T-cell (primary cell): ENCODE results near the gene TIPRL. TPM values are rescaled to one million over a fixed set of nuclear protein-coding genes. Genes with fewer than 3 reads are reported as not detected.

Experiments
- ATAC-seq, 4 experiments: fragments of 200-7000 bp in 3 of 4; fragments of 150-1000 bp in 1 of 4; cut with Tn5 transposase; replicated peaks in 1 of 4; 1 replicate in 3 of 4; 2 replicates in 1 of 4; pipeline ENCODE4 v1.10.0; 2021; ENCODE audit warnings: moderate library complexity in 3 of 4, mild to moderate bottlenecking in 2 of 4, moderate number of reproducible peaks in 1 of 4
- CTCF ChIA-PET, 2 donors: fragments of 300-600 bp; sonication (Branson Sonifier 250); formaldehyde crosslinking; loops; one replicate each; lab custom pipeline; 2022; ENCODE audit warnings: antibody characterized with exemption in 2 of 2; lab: Charles Lee
- POLR2A ChIA-PET, 2 donors: fragments of 300-600 bp; sonication (Branson Sonifier 250); formaldehyde crosslinking; loops; one replicate each; lab custom pipeline; 2022; ENCODE audit warnings: antibody characterized with exemption in 2 of 2; lab: Charles Lee
- DNase-seq, 35 experiments: peaks; one replicate each; pipeline versions ENCODE4 v3.0.0 to v3.0.0-alpha.2; 2013 to 2023
- H3K27ac ChIP-seq: one replicate; pipeline ENCODE4 v1.5.1; 2013; ENCODE audit warnings: low read length
- H3K27me3 ChIP-seq, 2 experiments: replicated peaks in 1 of 2; 1 replicate in 1 of 2; 2 replicates in 1 of 2; pipeline versions ENCODE4 v1.6.1 to v1.7.0; 2013; ENCODE audit warnings: low read length in 1 of 2, mixed read lengths in 1 of 2; ENCODE audit not compliant: control insufficient read depth in 2 of 2, insufficient read depth in 2 of 2; ENCODE audit errors: extremely low read depth in 1 of 2
- H3K36me3 ChIP-seq, 2 donors: 1 replicate in 1 of 2; 2 replicates in 1 of 2; pipeline versions ENCODE4 v1.6.1 to v1.7.0; 2013; ENCODE audit warnings: low read length in 1 of 2; ENCODE audit not compliant: control insufficient read depth in 2 of 2, insufficient read depth in 1 of 2; ENCODE audit errors: extremely low read depth in 1 of 2
- H3K4me1 ChIP-seq, 2 experiments: 1 replicate in 1 of 2; 2 replicates in 1 of 2; pipeline versions ENCODE4 v1.6.1 to v1.7.0; 2013; ENCODE audit warnings: low read length in 2 of 2, mixed read lengths in 1 of 2; ENCODE audit not compliant: insufficient read depth in 2 of 2, control insufficient read depth in 1 of 2; ENCODE audit errors: extremely low read depth in 1 of 2
- H3K4me3 ChIP-seq, 2 donors: 1 replicate in 1 of 2; 2 replicates in 1 of 2; pipeline versions ENCODE4 v1.5.1 to v1.7.0; 2013; ENCODE audit warnings: mild to moderate bottlenecking in 2 of 2, low read length in 1 of 2, moderate library complexity in 1 of 2; ENCODE audit not compliant: control insufficient read depth in 1 of 2; ENCODE audit errors: extremely low read depth in 1 of 2
- H3K9me3 ChIP-seq: 2 replicates; pipeline ENCODE4 v1.7.0; 2013
- H3K27ac Mint-ChIP-seq, 2 donors: one replicate each; pipeline ENCODE4 v1.8.0; 2020 to 2021; ENCODE audit warnings: mild to moderate bottlenecking in 2 of 2, mixed read lengths in 2 of 2
- H3K27me3 Mint-ChIP-seq, 2 donors: one replicate each; pipeline ENCODE4 v1.8.0; 2021 to 2022; ENCODE audit warnings: mixed read lengths in 2 of 2
- H3K36me3 Mint-ChIP-seq: one replicate; pipeline ENCODE4 v1.8.0; 2021; ENCODE audit warnings: mixed read lengths
- H3K4me1 Mint-ChIP-seq, 3 donors: one replicate each; pipeline ENCODE4 v1.8.0; 2020 to 2022; ENCODE audit warnings: mixed read lengths in 3 of 3, mild to moderate bottlenecking in 1 of 3
- H3K4me3 Mint-ChIP-seq, 3 donors: one replicate each; pipeline ENCODE4 v1.8.0; 2020 to 2022; ENCODE audit warnings: mild to moderate bottlenecking in 3 of 3, mixed read lengths in 3 of 3, moderate library complexity in 3 of 3
- H3K9me3 Mint-ChIP-seq, 3 donors: one replicate each; pipeline ENCODE4 v1.8.0; 2020 to 2022; ENCODE audit warnings: mixed read lengths in 3 of 3
- WGBS: methylation state at CpG from one replicate; pipeline ENCODE4 v1.1.5; 2013; ENCODE audit warnings: missing lambda C conversion rate; ENCODE audit not compliant: insufficient coverage; 5-methylcytosine and 5-hydroxymethylcytosine counted together
- total RNA-seq, 35 experiments: library from RNA in 6 of 35; stranded (reverse) in 6 of 35; fragments of 120-200 nt in 1 of 35; gene quantifications; one replicate each; pipeline versions ENCODE4 v1.2.1 to v1.2.4 and lab custom pipeline; 2013 to 2026

The TIPRL gene
- total RNA-seq, 5 donors from 2014 or later (not counting 1 experiment from before 2014, with no cell fraction given) = 13.8 to 26.6 (median 22.3) TPM

DNA sequence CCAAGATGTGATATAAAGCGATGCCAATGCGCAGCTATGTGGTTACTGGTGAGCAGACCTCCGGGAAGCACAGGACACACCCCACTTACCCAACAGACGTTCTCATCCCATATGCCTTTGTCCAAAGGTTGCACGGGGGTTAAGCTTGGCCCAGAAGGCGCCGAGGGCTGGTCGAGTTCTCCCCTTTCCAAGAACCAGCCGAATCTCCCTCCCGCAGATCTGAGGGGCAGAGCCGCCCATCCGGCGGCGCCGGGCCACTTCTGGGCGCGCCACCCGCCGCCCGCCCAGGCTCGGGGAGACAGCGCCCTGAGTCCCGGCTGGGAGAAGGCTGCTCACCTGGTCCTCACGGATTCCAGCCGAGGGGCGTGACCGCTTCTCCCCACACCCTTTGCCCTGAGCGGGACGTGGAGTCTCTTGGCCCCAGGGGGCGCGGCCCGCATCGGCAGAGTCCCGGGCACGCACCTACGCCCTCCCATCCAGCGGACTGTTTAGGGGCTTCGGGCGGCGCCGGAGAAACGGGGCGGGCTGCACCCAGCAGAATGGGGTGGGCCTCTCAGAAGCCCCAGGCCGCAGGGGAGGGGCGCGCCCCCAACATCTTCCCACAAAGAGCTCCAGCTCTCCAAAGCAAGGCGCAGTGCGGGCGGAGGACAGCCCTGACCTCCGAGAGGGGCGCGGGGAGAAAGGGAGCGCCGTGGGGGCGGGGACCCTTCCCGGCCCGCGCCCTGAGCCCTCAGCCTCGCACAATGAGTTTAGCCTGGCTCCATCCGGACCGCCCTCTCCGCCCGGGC lies 42.6 kb upstream of the TIPRL start:
- Mint-ChIP-seq H3K36me3 (no peaks in the 10 kb centered on the region), H3K27me3 (peaks cover 32 to 41% of the 10 kb centered on the region in 2 donors), H3K4me1 (peaks cover 18 to 22% (median 22%) of the 10 kb centered on the region in 3 donors), H3K9me3 (no peaks in the 10 kb centered on the region), H3K27ac (peak overlapping the region in 1 of 2 donors; percentile 16), H3K4me3 (peak overlapping the region; percentile 78 to 97 (median 83))
- DNase-seq (peak in 3 of 35 experiments; percentile 5 to 20 (median 13)), ATAC-seq (peak; percentile 46 to 64 (median 58))
- Histone ChIP-seq H3K4me1 (peaks cover 4 to 21% of the 10 kb centered on the region in 2 experiments), H3K36me3 (no peaks in the 10 kb centered on the region), H3K27ac (no peak overlapping the region), H3K27me3 (peaks cover 15 to 26% of the 10 kb centered on the region in 2 experiments), H3K4me3 (peak overlapping the region; percentile 60 to 70), H3K9me3 (no peaks in the 10 kb centered on the region)
- CTCF ChIA-PET = interaction anchor here (0.5 to 1.0 kb wide), 3 partner anchors 10 to 750 kb away, joined by 3 to 4 read pairs (median 3); no protein-coding TSS in a partner anchor
- POLR2A ChIA-PET = no interaction called here
- under 1% methylated on average over 57 of the region's 63 CpGs for WGBS

DNA sequence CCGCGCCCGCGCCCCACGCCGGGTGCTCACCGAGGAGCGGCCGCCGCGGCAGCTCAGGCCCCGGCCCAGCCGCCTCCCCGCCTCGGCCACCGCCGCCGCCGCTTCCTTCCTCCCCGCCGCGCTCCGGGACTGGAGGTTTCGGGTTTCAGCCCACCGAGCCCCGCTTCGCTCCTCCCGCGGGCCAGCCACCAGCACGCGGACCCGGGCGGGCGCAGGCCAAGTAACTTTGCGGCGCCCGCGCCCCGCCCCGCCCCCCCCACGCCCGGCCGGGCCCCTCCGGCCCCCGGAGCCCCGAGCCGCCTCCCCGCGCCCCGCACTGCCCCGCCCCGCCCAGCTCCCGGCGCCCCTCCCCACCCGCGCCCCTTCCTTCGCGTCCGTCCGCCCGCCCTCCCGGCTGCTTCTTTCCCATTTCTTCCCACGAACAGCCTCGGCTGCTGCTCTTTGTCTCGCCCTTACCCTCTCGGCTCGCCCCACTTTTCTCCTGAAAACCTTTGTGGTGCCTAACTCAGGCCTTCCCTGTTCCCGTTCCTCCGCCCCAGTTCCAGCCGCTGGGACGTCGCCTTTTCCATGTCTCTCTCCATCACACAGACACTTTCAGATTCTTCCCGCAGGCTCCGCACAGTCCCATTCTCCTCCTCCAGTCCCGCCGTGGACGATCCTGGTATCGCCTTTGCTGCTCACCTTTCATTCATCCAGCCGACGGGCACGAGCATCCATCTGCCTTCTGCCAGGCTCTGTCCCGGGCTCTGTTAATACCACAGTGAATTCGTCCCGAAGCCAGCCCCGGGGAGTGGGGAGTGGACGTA lies 41.9 kb upstream of the TIPRL start, which contains the start of gene GPR161:
TSS of gene GPR161 (minus strand) at position 222 of the 806 bp plus-strand sequence. CDS start 32,080 bp downstream, outside the sequence.
- ATAC-seq (peak; percentile 37 to 75 (median 59)), DNase-seq (peak in 12 of 35 experiments; percentile 4 to 34 (median 19))
- POLR2A ChIA-PET = no interaction called here
- peaks cover 26 to 33% of the 10 kb centered on the region in 2 donors for H3K27me3 Mint-ChIP-seq
- H3K36me3 Mint-ChIP-seq = no peaks in the 10 kb centered on the region
- Histone ChIP-seq H3K4me1 (peaks cover 4 to 21% of the 10 kb centered on the region in 2 experiments), H3K4me3 (peak within 1 kb of the TSS; percentile 60 to 70), H3K9me3 (no peaks in the 10 kb centered on the region), H3K27ac (no peak within 1 kb of the TSS), H3K36me3 (no peaks in the 10 kb centered on the region), H3K27me3 (peaks cover 15 to 29% of the 10 kb centered on the region in 2 experiments)
- peak within 1 kb of the TSS; percentile 87 to 97 (median 87) for H3K4me3 Mint-ChIP-seq
- H3K27ac Mint-ChIP-seq = peak within 1 kb of the TSS; percentile 5 to 16
- CTCF ChIA-PET = interaction anchor here (0.6 to 1.0 kb wide), 3 partner anchors 9 to 749 kb away, joined by 3 read pairs; no protein-coding TSS in a partner anchor
- peaks cover 18 to 22% (median 22%) of the 10 kb centered on the region in 3 donors for H3K4me1 Mint-ChIP-seq
- H3K9me3 Mint-ChIP-seq = no peaks in the 10 kb centered on the region
- 4% methylated on average over 54 of the region's 86 CpGs for WGBS

DNA sequence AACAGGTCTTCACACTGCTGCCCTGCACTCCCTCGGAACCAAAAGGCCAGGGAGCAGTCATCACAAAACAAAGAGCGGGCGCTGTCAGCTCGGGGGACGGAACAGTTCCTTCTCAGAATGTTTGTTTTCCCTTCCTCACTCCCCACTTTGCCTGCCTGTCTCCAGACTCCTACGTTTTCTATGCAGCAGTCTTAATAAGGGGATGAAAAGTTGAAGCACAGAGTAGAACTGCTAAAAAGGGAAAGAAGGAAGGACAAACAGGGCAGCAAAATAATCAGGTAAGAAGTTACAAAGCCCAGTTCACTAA lies 41.3 kb upstream of the TIPRL start:
- ATAC-seq (no peak), DNase-seq (peak in 1 of 35 experiments; percentile 8)
- no peaks in the 10 kb centered on the region for H3K36me3 ChIP-seq
- 50% methylated on average over 1 of the region's 6 CpGs for WGBS
- H3K4me3 ChIP-seq = peak overlapping the region in 1 of 2 donors; percentile 39
- H3K27me3 Mint-ChIP-seq = peaks cover 26 to 32% of the 10 kb centered on the region in 2 donors
- POLR2A ChIA-PET = no interaction called here
- no peaks in the 10 kb centered on the region for H3K9me3 ChIP-seq
- H3K4me1 ChIP-seq = peaks cover 4 to 21% of the 10 kb centered on the region in 2 experiments
- no peak overlapping the region for H3K27ac Mint-ChIP-seq
- H3K4me3 Mint-ChIP-seq = peak overlapping the region; percentile 87 to 97 (median 87)
- H3K36me3 Mint-ChIP-seq = no peaks in the 10 kb centered on the region
- peaks cover 18 to 22% (median 22%) of the 10 kb centered on the region in 3 donors for H3K4me1 Mint-ChIP-seq
- peaks cover 15 to 30% of the 10 kb centered on the region in 2 experiments for H3K27me3 ChIP-seq
- H3K27ac ChIP-seq = no peak overlapping the region
- H3K9me3 Mint-ChIP-seq = no peaks in the 10 kb centered on the region
- CTCF ChIA-PET = interaction anchor here in 1 of 2 donors (0.6 kb wide), 1 partner anchor 206 kb away, joined by 3 read pairs; no protein-coding TSS in a partner anchor

DNA sequence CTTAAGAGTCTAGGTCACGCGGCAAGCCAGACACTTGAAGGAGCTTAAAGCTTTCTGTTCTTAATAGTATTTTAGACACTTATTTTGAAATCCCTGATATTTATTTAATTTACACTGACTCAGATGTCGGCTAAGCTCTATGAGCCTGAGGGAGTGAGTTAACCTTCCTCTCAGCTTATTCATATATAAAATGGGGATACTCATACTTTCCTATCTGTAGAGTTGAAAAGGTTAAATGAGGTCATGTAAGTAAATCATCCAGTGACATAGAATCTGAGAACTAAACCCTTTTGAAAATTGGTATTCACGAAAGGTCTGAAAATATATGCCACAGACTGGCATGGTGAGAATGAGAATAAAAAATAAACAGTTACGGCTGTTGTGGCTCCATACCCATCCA lies 40.6 kb upstream of the TIPRL start:
- H3K27me3 Mint-ChIP-seq = peaks cover 22 to 28% of the 10 kb centered on the region in 2 donors
- CTCF ChIA-PET = no interaction called here
- DNase-seq = no peak
- H3K4me1 Mint-ChIP-seq = peaks cover 18 to 22% (median 22%) of the 10 kb centered on the region in 3 donors
- Histone ChIP-seq H3K4me1 (peaks cover 4 to 21% of the 10 kb centered on the region in 2 experiments), H3K36me3 (no peaks in the 10 kb centered on the region), H3K4me3 (no peak overlapping the region), H3K9me3 (no peaks in the 10 kb centered on the region), H3K27ac (no peak overlapping the region), H3K27me3 (peaks cover 15 to 30% of the 10 kb centered on the region in 2 experiments)
- POLR2A ChIA-PET = no interaction called here
- H3K4me3 Mint-ChIP-seq = peak overlapping the region; percentile 87 to 97 (median 87)
- WGBS = 89% methylated on average over 1 of the region's 5 CpGs
- no peaks in the 10 kb centered on the region for H3K36me3 Mint-ChIP-seq
- H3K9me3 Mint-ChIP-seq = no peaks in the 10 kb centered on the region
- H3K27ac Mint-ChIP-seq = no peak overlapping the region
- ATAC-seq = no peak

DNA sequence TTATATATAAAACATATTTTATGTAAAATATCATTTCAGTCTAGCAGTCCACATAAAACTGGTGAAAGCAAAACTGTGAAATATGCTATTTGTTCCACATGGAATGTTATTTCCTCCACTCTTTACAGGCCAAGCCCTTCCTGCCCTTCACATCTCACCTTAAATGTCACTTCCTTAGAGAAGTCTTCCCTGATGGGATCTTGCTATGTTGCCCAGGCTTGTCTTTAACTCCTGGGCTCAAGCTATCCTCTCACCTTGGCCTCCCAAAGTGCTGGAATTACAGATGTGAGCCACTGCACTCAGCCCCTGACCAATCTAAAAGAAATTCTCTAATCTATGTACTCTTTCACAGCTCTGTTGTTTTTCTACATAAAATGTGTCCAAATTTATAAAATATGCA lies 39.7 kb upstream of the TIPRL start:
- Histone ChIP-seq H3K27me3 (peaks cover 15 to 30% of the 10 kb centered on the region in 2 experiments), H3K27ac (no peak overlapping the region), H3K9me3 (no peaks in the 10 kb centered on the region), H3K36me3 (no peaks in the 10 kb centered on the region), H3K4me3 (no peak overlapping the region), H3K4me1 (peaks cover 4 to 21% of the 10 kb centered on the region in 2 experiments)
- DNase-seq (no peak), ATAC-seq (no peak)
- POLR2A ChIA-PET = no interaction called here
- Mint-ChIP-seq H3K27me3 (peaks cover 18 to 24% of the 10 kb centered on the region in 2 donors), H3K27ac (peak overlapping the region in 1 of 2 donors; percentile 73), H3K4me3 (no peak overlapping the region), H3K9me3 (no peaks in the 10 kb centered on the region), H3K36me3 (no peaks in the 10 kb centered on the region), H3K4me1 (peaks cover 18 to 22% (median 22%) of the 10 kb centered on the region in 3 donors)
- CTCF ChIA-PET = interaction anchor here in 1 of 2 donors (0.7 kb wide), 1 partner anchor 90 kb away, joined by 3 read pairs; no protein-coding TSS in a partner anchor

DNA sequence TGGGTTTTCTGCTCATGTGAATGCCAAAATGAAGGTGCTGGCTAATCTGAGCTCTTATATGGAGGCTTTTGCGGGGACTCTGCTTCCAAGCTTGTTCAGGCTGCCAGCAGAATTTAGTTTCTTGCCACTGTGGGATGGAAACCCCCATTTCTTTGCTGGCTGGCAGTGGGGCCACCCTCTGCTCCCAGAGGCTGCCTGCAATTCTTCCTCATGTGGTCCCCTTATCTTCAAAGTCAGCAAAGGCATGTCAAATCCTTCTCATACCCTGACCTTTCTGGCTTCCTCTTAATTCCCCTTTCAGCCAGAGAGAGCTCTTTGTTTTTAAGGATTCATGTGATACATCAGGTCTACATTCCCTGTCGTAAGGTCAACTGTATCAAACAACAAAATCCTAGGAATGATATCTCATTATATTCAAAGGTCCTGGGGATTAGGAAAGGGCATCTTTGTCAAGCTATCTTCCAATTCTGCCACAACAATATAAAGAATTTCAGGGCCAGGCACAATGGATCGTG lies 36.8 kb upstream of the TIPRL start:
- DNase-seq = no peak
- Mint-ChIP-seq H3K27ac (no peak overlapping the region), H3K4me1 (peaks cover 9 to 19% (median 12%) of the 10 kb centered on the region in 3 donors), H3K4me3 (no peak overlapping the region), H3K36me3 (no peaks in the 10 kb centered on the region), H3K27me3 (peaks cover 4 to 5% of the 10 kb centered on the region in 2 donors), H3K9me3 (no peaks in the 10 kb centered on the region)
- Histone ChIP-seq H3K27me3 (peaks cover 0 to 12% of the 10 kb centered on the region in 2 experiments), H3K36me3 (no peaks in the 10 kb centered on the region), H3K4me1 (peaks cover 0 to 8% of the 10 kb centered on the region in 2 experiments), H3K27ac (no peak overlapping the region), H3K9me3 (no peaks in the 10 kb centered on the region), H3K4me3 (no peak overlapping the region)
- CTCF ChIA-PET = no interaction called here
- no peak for ATAC-seq
- POLR2A ChIA-PET = no interaction called here
- WGBS = 75% methylated on average over 1 of the region's 3 CpGs
